GM12878 (cell line): Measurements from ENCODE around the gene WDR74. TPM values are rescaled to one million over a fixed set of nuclear protein-coding genes. Genes with fewer than 3 reads are reported as not detected.
A peak's percentile ranks its signal among the peaks of the same experiment; 100 is the strongest.

Experiments used
- BCL3 ChIP-seq: IDR thresholded peaks from 2 replicates; pipeline ENCODE4 v1.6.1; 2011; ENCODE audit warnings: borderline replicate concordance, low read depth, mild to moderate bottlenecking, moderate library complexity, low read length; ENCODE audit not compliant: insufficient read depth, poor library complexity, severe bottlenecking
- CEBPZ ChIP-seq: fragments of 150-350 bp; IDR thresholded peaks from 2 replicates; pipeline ENCODE4 v1.6.1; 2016; ENCODE audit warnings: low read depth, low read length
- CUX1 ChIP-seq: IDR thresholded peaks from 2 replicates; pipeline ENCODE4 v1.6.1; 2012; ENCODE audit warnings: improper control_type of control experiment, low read depth, low read length; ENCODE audit not compliant: insufficient replicate concordance
- ELK1 ChIP-seq: IDR thresholded peaks from 2 replicates; pipeline ENCODE4 v1.6.1; 2012; ENCODE audit warnings: low read depth, low read length, improper control_type of control experiment
- IKZF2 ChIP-seq, 2 experiments: fragments of 450-650 bp; IDR thresholded peaks; 2 replicates each; pipeline ENCODE4 v1.6.1; 2017; ENCODE audit warnings: mild to moderate bottlenecking in 2 of 2, moderate library complexity in 2 of 2
- LARP7 ChIP-seq: fragments of 450-650 bp; IDR thresholded peaks from 2 replicates; pipeline ENCODE4 v1.6.1; 2017; ENCODE audit warnings: mild to moderate bottlenecking
- MLLT1 ChIP-seq: fragments of 450-650 bp; IDR thresholded peaks from 2 replicates; pipeline ENCODE4 v1.6.1; 2016; ENCODE audit warnings: mild to moderate bottlenecking
- POLR2A ChIP-seq: IDR thresholded peaks from 2 replicates; pipeline ENCODE4 v1.6.1; 2011; ENCODE audit warnings: low read depth, mild to moderate bottlenecking, low read length
- RUNX3 ChIP-seq: IDR thresholded peaks from 2 replicates; pipeline ENCODE4 v1.6.1; 2012; ENCODE audit warnings: low read length, inconsistent platforms
- SUPT20H ChIP-seq: IDR thresholded peaks from 2 replicates; pipeline ENCODE4 v1.6.1; 2011; ENCODE audit warnings: low read depth, mild to moderate bottlenecking, low read length, moderate library complexity, borderline replicate concordance; ENCODE audit not compliant: control insufficient read depth
- USF2 ChIP-seq: IDR thresholded peaks from 2 replicates; pipeline ENCODE4 v1.6.1; 2011; ENCODE audit warnings: low read depth, low read length, improper control_type of control experiment, borderline replicate concordance
- ZBTB33 ChIP-seq: fragments of 450-650 bp; IDR thresholded peaks from 2 replicates; pipeline ENCODE4 v1.6.1; 2017; ENCODE audit warnings: mild to moderate bottlenecking
- ZZZ3 ChIP-seq: IDR thresholded peaks from 2 replicates; pipeline ENCODE4 v1.6.1; 2011; ENCODE audit warnings: low read depth; ENCODE audit not compliant: control insufficient read depth, insufficient read length
- polyA plus RNA-seq, 11 experiments: library from polyadenylated mRNA; depleted of rRNA in 4 of 11; unstranded in 6 of 11; stranded (reverse) in 5 of 11; fragments of >200 nt; fragmentation: Nextera tagmentation in 4 of 11; fragmentation: Illumina TruSeq in 1 of 11; extraction: Ambion mirVana in 4 of 11; extraction: Trizol in 1 of 11; gene quantifications; 1 replicate in 1 of 11; 2 replicates in 10 of 11; pipeline versions ENCODE4 v1.2.1 to v1.2.3, GENCODE V29; 2011 to 2016; ENCODE audit warnings: inconsistent platforms in 2 of 11, missing spikeins in 2 of 11, low read depth in 1 of 11
- total RNA-seq, 4 experiments: library from RNA; depleted of rRNA in 3 of 4; stranded (reverse); fragments of >200 nt in 3 of 4; fragmentation: Illumina TruSeq in 1 of 4; extraction: Trizol in 1 of 4; gene quantifications; 2 replicates each; pipeline versions ENCODE4 v1.2.1 to v1.2.3, GENCODE V29; 2013 to 2021

WDR74 gene
- total and polyA plus RNA-seq, 10 of the 15 experiments (the other 5 are each of a cell fraction or from before 2014, with no cell fraction given) = 18.2 to 103 (median 60.7) TPM

GRCh38 chr11:62842171-62842741 is 2.9 kb upstream of the WDR74 start (continued):
- TF ChIP-seq ZBTB33 (no peak), CEBPZ (no peak), ZZZ3 (no peak), CUX1 (no peak), MLLT1 (peak; percentile 87), BCL3 (no peak), IKZF2 (IDR thresholded peaks at IDR 0.05) (0 out of 4 replicates have a peak, but pooled peaks of 1 of the 2 experiments have one; percentile 7), POLR2A (peak; percentile 68), ELK1 (0 out of 2 replicates have a peak, but pooled peaks have one; percentile 17), SUPT20H (no peak), RUNX3 (peak; percentile 71), LARP7 (no peak), USF2 (no peak)
